ENCODE measurements around the gene GRAP2. TPM values are rescaled to one million over a fixed set of nuclear protein-coding genes. Genes with fewer than 3 reads are reported as not detected.

Gene GRAP2
- total and polyA plus RNA-seq, 7 experiments from 2014 or later, result 55.2 to 156 (median 128) TPM

GRCh38 chr22:40020956-40021355 lies 120.1 kb downstream of the GRAP2 start:
- Histone ChIP-seq H3K4me1 (ENCODE audit: control insufficient read depth in 2 of 2, insufficient read depth in 2 of 2, low read length in 2 of 2) (peaks cover 0 to 4% of the 10 kb centered on the region in 2 donors), H3K9me3 (ENCODE audit: control insufficient read depth in 2 of 3, low read length in 3 of 3) (no peaks in the 10 kb centered on the region), H3K27ac (ENCODE audit: low read depth, low read length) (no peak overlapping the region), H3K36me3 (ENCODE audit: control insufficient read depth in 2 of 3, insufficient read depth in 3 of 3, low read length in 3 of 3) (no peaks in the 10 kb centered on the region), H3K4me3 (ENCODE audit: low read length) (no peak overlapping the region), H3K27me3 (ENCODE audit: control insufficient read depth in 2 of 2, insufficient read depth in 2 of 2, low read length in 2 of 2) (no peaks in the 10 kb centered on the region)
- H3K27ac Mint-ChIP-seq, result no peak overlapping the region
- peaks cover 0 to 10% (median 5%) of the 10 kb centered on the region in 7 donors for H3K4me1 Mint-ChIP-seq
- H3K9me3 Mint-ChIP-seq, result no peaks in the 10 kb centered on the region
- no peak overlapping the region for H3K4me3 Mint-ChIP-seq
- H3K36me3 Mint-ChIP-seq, result no peaks in the 10 kb centered on the region
- POLR2A ChIA-PET, result interaction anchor here (0.6 kb wide), 1 partner anchor 86 kb away, joined by 3 read pairs; no protein-coding TSS in a partner anchor
- H3K27me3 Mint-ChIP-seq, result no peaks in the 10 kb centered on the region
- DNase-seq (no peak), ATAC-seq (no peak)
- intact Hi-C loops (cut with micrococcal nuclease), result loop anchor here (5.0 kb wide), 3 partner anchors 409 to 524 kb away; no protein-coding TSS in a partner anchor
- CTCF ChIA-PET, result interaction anchor here (0.9 to 1.3 kb wide), 5 partner anchors 19 to 482 kb away, joined by 3 to 4 read pairs (median 3); no protein-coding TSS in a partner anchor

GRCh38 chr22:40021401-40022000 lies 120.6 kb downstream of the GRAP2 start:
- DNase-seq (no peak), ATAC-seq (no peak)
- Histone ChIP-seq H3K27ac (ENCODE audit: low read depth, low read length) (no peak overlapping the region), H3K4me3 (ENCODE audit: low read length) (no peak overlapping the region), H3K36me3 (ENCODE audit: control insufficient read depth in 2 of 3, insufficient read depth in 3 of 3, low read length in 3 of 3) (no peaks in the 10 kb centered on the region), H3K4me1 (ENCODE audit: control insufficient read depth in 2 of 2, insufficient read depth in 2 of 2, low read length in 2 of 2) (peaks cover 0 to 4% of the 10 kb centered on the region in 2 donors), H3K9me3 (ENCODE audit: control insufficient read depth in 2 of 3, low read length in 3 of 3) (no peaks in the 10 kb centered on the region), H3K27me3 (ENCODE audit: control insufficient read depth in 2 of 2, insufficient read depth in 2 of 2, low read length in 2 of 2) (no peaks in the 10 kb centered on the region)
- H3K36me3 Mint-ChIP-seq, result no peaks in the 10 kb centered on the region
- ChIA-PET POLR2A (no interaction called here), CTCF (interaction anchor here (0.9 to 1.3 kb wide), 5 partner anchors 18 to 483 kb away, joined by 3 to 4 read pairs (median 3); no protein-coding TSS in a partner anchor)
- H3K9me3 Mint-ChIP-seq, result no peaks in the 10 kb centered on the region
- no peaks in the 10 kb centered on the region for H3K27me3 Mint-ChIP-seq
- H3K4me1 Mint-ChIP-seq, result peaks cover 0 to 10% (median 5%) of the 10 kb centered on the region in 7 donors
- no peak overlapping the region for H3K4me3 Mint-ChIP-seq
- no peak overlapping the region for H3K27ac Mint-ChIP-seq
- intact Hi-C loops (cut with micrococcal nuclease), result loop anchor here (5.0 kb wide), 3 partner anchors 409 to 524 kb away; no protein-coding TSS in a partner anchor

DNA sequence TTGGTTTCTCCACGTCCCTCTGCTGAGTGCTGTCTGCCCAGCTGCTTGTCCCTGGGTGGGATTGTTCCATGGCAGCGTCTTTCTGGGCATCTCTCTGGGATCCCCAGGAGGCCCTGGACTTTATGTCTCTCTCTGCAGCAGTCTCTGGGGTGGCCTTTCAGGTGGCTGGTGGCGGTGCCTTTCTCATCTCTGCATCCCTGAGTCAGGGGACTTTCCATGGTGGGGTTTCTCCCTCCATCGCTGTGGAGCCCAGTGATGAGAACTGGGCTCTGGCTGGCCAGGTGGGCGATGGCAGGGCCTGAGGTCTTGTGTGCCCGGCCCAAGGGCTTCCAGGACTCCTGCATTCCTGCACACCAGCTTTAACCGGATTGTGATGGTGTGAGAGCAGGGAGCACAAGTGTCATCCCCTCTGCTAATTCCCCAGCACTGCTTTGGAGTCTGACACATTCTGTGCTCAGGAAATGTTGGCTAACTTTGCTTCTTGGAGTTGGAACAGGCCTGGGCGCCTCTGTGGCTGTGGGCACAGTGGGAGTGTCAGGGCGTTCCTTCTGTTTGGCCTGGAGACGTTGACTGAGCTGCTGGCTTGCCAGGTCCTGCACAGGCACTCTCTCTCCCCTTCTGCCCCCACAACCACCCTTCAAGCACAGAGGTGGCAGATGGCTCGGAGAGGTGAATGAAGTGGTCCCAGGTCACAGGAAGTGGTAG lies 121.8 kb downstream of the GRAP2 start:
- Mint-ChIP-seq H3K27ac (no peak overlapping the region), H3K36me3 (no peaks in the 10 kb centered on the region), H3K27me3 (no peaks in the 10 kb centered on the region), H3K4me1 (peaks cover 0 to 8% (median 5%) of the 10 kb centered on the region in 7 donors), H3K9me3 (no peaks in the 10 kb centered on the region), H3K4me3 (no peak overlapping the region)
- Histone ChIP-seq H3K27ac (ENCODE audit: low read depth, low read length) (no peak overlapping the region), H3K4me1 (ENCODE audit: control insufficient read depth in 2 of 2, insufficient read depth in 2 of 2, low read length in 2 of 2) (peaks cover 0 to 4% of the 10 kb centered on the region in 2 donors), H3K9me3 (ENCODE audit: control insufficient read depth in 2 of 3, low read length in 3 of 3) (no peaks in the 10 kb centered on the region), H3K36me3 (ENCODE audit: control insufficient read depth in 2 of 3, insufficient read depth in 3 of 3, low read length in 3 of 3) (no peaks in the 10 kb centered on the region), H3K4me3 (ENCODE audit: low read length) (no peak overlapping the region), H3K27me3 (ENCODE audit: control insufficient read depth in 2 of 2, insufficient read depth in 2 of 2, low read length in 2 of 2) (no peaks in the 10 kb centered on the region)
- POLR2A ChIA-PET, result no interaction called here
- CTCF ChIA-PET, result interaction anchor here (1.2 to 2.8 kb wide), 3 partner anchors 130 to 486 kb away, joined by 3 to 73 read pairs (median 5); no protein-coding TSS in a partner anchor
- no peak for DNase-seq
- intact Hi-C loops (cut with micrococcal nuclease), result loop anchor here (5.0 kb wide), 3 partner anchors 410 to 525 kb away; no protein-coding TSS in a partner anchor
- no peak for ATAC-seq

Other genes starting within 250 kb of the GRAP2 start
- gene ENTHD1, start 7.3 kb upstream of the GRAP2 start, total RNA-seq, result under 1 TPM in 3 of 5 experiments, not detected in 2; 0.12 to 0.60 (median 0.30) TPM
- under 1 TPM; 0.19 to 0.24 TPM for gene ENTHD1, start 7.3 kb upstream of the GRAP2 start, polyA plus RNA-seq
- gene TMA7B, start 59.3 kb downstream of the GRAP2 start, total RNA-seq, result 10 to 100 TPM in 2 of 5 experiments, 1 to 10 TPM in 3; 6.4 to 12.8 (median 9.5) TPM
- 1 to 10 TPM; 2.6 to 3.3 TPM for gene TMA7B, start 59.3 kb downstream of the GRAP2 start, polyA plus RNA-seq
- 10 to 100 TPM in 1 of 5 experiments, 1 to 10 TPM in 1, under 1 TPM in 3; 0.11 to 10.6 (median 0.51) TPM for gene FAM83F, start 93.9 kb downstream of the GRAP2 start, total RNA-seq
- under 1 TPM in 1 of 2 donors, not detected in 1; 0.20 TPM for gene FAM83F, start 93.9 kb downstream of the GRAP2 start, polyA plus RNA-seq

Data from naive thymus-derived CD4-positive, alpha-beta T cell (primary cell).